ENCODE measurements around the gene EGFL7. TPM values are rescaled to one million over a fixed set of nuclear protein-coding genes. Genes with fewer than 3 reads are reported as not detected.

The EGFL7 gene
- total RNA-seq, 1 experiment from 2014 or later, result 53.1 TPM

DNA sequence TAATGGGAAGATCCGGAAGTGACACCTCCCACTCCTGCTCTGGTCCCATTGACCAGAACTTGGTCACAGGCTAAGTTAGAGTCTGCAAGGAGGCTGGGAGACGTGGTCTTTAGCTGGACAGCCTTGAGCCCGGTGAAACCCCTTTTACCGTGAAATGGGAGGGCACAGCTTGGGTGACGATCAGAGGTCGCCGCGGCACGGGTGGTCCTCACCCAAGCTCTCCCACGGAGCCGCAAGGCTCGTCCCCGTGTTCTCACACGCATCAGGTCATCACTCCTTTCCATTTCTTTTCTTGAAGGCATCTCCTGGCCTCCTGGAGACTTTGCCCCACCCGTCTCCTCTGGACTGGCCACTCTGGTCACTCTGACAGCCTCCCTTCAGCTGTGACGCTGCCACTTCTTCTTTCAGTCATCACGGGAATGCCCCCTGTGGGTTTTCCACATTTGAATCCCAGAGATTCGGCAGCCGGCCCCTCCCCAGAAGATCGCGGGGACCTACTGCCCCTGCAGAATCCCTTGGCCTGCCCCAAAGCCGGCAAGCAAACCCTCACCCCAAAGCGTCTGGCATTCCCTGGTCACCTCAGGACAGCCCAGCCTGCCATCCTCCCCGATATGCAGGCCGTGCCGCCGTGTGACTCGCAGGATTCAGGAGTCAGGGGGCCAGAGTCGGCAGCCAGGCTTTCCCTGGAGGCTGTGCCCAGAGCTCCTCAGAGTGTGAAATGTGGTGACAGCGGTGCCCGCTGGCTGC, 18.9 kb upstream of the EGFL7 start:
- no TSS peak for BruUV-seq (replicated peaks)
- no peaks in the 10 kb centered on the region for H3K36me3 ChIP-seq (ENCODE audit: low read depth)
- no peaks in the 10 kb centered on the region for H3K79me2 ChIP-seq (ENCODE audit: low read depth)
- intact Hi-C loops (cut with micrococcal nuclease; ENCODE audit: unreplicated experiment), result loop anchor here (2.0 kb wide), 1 partner anchor 51 kb away; no protein-coding TSS in a partner anchor
- no peaks in the 10 kb centered on the region for H3K27me3 ChIP-seq (ENCODE audit: insufficient read depth, low read depth)
- H3K4me1 ChIP-seq (replicated peaks; ENCODE audit: insufficient read depth), result peaks cover 16% of the 10 kb centered on the region
- no peaks in the 10 kb centered on the region for H4K20me1 ChIP-seq (ENCODE audit: insufficient read depth)
- peak overlapping the region; percentile 62; the same call in 1 of the 2 replicates for H2AFZ ChIP-seq
- 0 out of 2 replicates have a peak, but pooled peaks cover 5% of the 10 kb centered on the region for H3F3A ChIP-seq (ENCODE audit: insufficient read depth, low read depth)
- H3K27ac ChIP-seq, result no peak overlapping the region
- peak overlapping the region; percentile 85 for H3K4me2 ChIP-seq
- TF ChIP-seq, protein P1, sequence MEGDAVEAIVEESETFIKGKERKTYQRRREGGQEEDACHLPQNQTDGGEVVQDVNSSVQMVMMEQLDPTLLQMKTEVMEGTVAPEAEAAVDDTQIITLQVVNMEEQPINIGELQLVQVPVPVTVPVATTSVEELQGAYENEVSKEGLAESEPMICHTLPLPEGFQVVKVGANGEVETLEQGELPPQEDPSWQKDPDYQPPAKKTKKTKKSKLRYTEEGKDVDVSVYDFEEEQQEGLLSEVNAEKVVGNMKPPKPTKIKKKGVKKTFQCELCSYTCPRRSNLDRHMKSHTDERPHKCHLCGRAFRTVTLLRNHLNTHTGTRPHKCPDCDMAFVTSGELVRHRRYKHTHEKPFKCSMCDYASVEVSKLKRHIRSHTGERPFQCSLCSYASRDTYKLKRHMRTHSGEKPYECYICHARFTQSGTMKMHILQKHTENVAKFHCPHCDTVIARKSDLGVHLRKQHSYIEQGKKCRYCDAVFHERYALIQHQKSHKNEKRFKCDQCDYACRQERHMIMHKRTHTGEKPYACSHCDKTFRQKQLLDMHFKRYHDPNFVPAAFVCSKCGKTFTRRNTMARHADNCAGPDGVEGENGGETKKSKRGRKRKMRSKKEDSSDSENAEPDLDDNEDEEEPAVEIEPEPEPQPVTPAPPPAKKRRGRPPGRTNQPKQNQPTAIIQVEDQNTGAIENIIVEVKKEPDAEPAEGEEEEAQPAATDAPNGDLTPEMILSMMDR (conservative IDR thresholded peaks at IDR 0.05), result no peak
- no peak for TF ChIP-seq EZH2 (IDR thresholded peaks at IDR 0.05; ENCODE audit: low read depth)
- DNase-seq, result no peak
- H3K9me2 ChIP-seq (ENCODE audit: insufficient read depth), result no peaks in the 10 kb centered on the region
- POLR2A ChIA-PET (ENCODE audit: unreplicated experiment), result interaction anchor here (0.6 kb wide), 1 partner anchor 84 kb away, joined by 3 read pairs; no protein-coding TSS in a partner anchor
- peak overlapping the region; percentile 44; the same call in 1 of the 2 replicates for H3K4me3 ChIP-seq
- CTCF ChIA-PET, result interaction anchor here (0.7 kb wide), 2 partner anchors 222 to 320 kb away, joined by 3 to 9 read pairs; no protein-coding TSS in a partner anchor
- no peaks in the 10 kb centered on the region for H3K9me3 ChIP-seq (ENCODE audit: insufficient read depth, low read depth)

DNA sequence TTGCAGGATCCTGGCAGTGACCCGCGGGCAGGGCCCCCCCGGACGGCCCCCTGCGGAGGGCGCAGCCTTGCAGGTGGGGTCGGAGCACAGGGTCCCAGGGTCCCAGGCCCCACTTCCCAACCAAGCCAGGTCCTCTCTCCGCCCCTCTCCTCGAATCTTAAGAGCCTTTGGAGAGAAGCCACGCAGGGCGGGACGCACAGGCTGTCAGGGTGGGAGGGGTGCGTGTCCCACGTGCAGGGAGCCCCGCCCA, 18.4 kb upstream of the EGFL7 start:
- intact Hi-C loops (cut with micrococcal nuclease; ENCODE audit: unreplicated experiment), result loop anchor here (2.0 kb wide), 1 partner anchor 51 kb away; no protein-coding TSS in a partner anchor
- H2AFZ ChIP-seq, result peak overlapping the region; percentile 62; the same call in 1 of the 2 replicates
- no peaks in the 10 kb centered on the region for H3K27me3 ChIP-seq (ENCODE audit: insufficient read depth, low read depth)
- no peak for DNase-seq
- TF ChIP-seq, protein P1 (conservative IDR thresholded peaks at IDR 0.05), result no peak
- no peak for TF ChIP-seq EZH2 (IDR thresholded peaks at IDR 0.05; ENCODE audit: low read depth)
- ChIA-PET POLR2A (ENCODE audit: unreplicated experiment) (interaction anchor here (0.6 kb wide), 1 partner anchor 84 kb away, joined by 3 read pairs; no protein-coding TSS in a partner anchor), CTCF (interaction anchor here (0.7 kb wide), 1 partner anchor 223 kb away, joined by 3 read pairs; no protein-coding TSS in a partner anchor)
- 0 out of 2 replicates have a peak, but pooled peaks cover 5% of the 10 kb centered on the region for H3F3A ChIP-seq (ENCODE audit: insufficient read depth, low read depth)
- no peaks in the 10 kb centered on the region for H3K79me2 ChIP-seq (ENCODE audit: low read depth)
- peak overlapping the region; percentile 85 for H3K4me2 ChIP-seq
- peak overlapping the region; percentile 44; the same call in 1 of the 2 replicates for H3K4me3 ChIP-seq
- BruUV-seq (replicated peaks), result no TSS peak
- no peaks in the 10 kb centered on the region for H4K20me1 ChIP-seq (ENCODE audit: insufficient read depth)
- no peaks in the 10 kb centered on the region for H3K9me2 ChIP-seq (ENCODE audit: insufficient read depth)
- H3K9me3 ChIP-seq (ENCODE audit: insufficient read depth, low read depth), result no peaks in the 10 kb centered on the region
- H3K4me1 ChIP-seq (replicated peaks; ENCODE audit: insufficient read depth), result peaks cover 16% of the 10 kb centered on the region
- H3K36me3 ChIP-seq (ENCODE audit: low read depth), result no peaks in the 10 kb centered on the region
- H3K27ac ChIP-seq, result no peak overlapping the region

DNA sequence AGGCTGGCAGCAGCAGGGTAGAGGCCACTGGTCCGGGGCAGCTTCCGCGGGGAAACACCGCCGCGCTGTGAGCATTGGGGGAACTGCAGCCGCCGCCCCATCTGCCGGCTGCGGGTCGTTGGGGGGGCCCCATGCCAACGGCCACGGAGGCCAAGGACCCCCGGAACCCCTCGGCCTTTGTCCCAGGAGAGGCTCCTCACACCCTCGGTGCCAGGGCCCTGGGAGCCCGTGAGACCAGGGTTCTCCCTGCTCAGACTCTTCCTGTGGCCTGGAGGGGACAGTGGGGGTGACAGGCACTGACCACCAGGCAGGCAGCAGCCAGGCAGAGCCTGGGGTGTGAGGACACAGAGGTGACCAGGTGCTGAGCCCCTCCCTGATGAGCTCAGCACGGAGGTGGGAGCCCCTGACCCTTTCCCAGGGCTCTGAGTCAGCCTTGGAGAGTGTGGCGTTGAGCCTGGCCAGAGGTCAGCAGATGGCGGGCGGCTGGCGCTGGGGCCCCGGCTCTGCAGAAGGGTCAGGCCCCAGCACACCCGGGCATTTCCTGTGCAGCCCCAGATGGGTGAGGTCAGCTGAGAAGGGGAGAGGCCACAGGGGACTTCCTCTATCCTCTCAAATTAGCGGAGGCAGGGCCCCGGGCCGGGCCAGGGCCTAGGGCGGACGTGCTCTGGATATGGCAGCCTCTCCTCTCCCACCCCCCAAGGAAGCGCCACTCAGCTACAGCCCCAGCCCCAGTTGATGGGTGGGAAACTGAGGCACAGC, 17.9 kb upstream of the EGFL7 start:
- H3F3A ChIP-seq (ENCODE audit: insufficient read depth, low read depth), result 0 out of 2 replicates have a peak, but pooled peaks cover 5% of the 10 kb centered on the region
- no peaks in the 10 kb centered on the region for H3K36me3 ChIP-seq (ENCODE audit: low read depth)
- intact Hi-C loops (cut with micrococcal nuclease; ENCODE audit: unreplicated experiment), result loop anchor here (2.0 kb wide), 1 partner anchor 50 kb away; no protein-coding TSS in a partner anchor
- H3K79me2 ChIP-seq (ENCODE audit: low read depth), result no peaks in the 10 kb centered on the region
- H3K9me3 ChIP-seq (ENCODE audit: insufficient read depth, low read depth), result no peaks in the 10 kb centered on the region
- BruUV-seq (replicated peaks), result no TSS peak
- H4K20me1 ChIP-seq (ENCODE audit: insufficient read depth), result no peaks in the 10 kb centered on the region
- no peaks in the 10 kb centered on the region for H3K27me3 ChIP-seq (ENCODE audit: insufficient read depth, low read depth)
- peak overlapping the region; percentile 85 for H3K4me2 ChIP-seq
- ChIA-PET POLR2A (ENCODE audit: unreplicated experiment) (no interaction called here), CTCF (interaction anchor here (0.6 kb wide), 1 partner anchor 333 kb away, joined by 7 read pairs; no protein-coding TSS in a partner anchor)
- no peak overlapping the region for H3K27ac ChIP-seq
- H2AFZ ChIP-seq, result peak overlapping the region; percentile 62
- no peak for TF ChIP-seq EZH2 (IDR thresholded peaks at IDR 0.05; ENCODE audit: low read depth)
- TF ChIP-seq, protein P1 (conservative IDR thresholded peaks at IDR 0.05), result peak; percentile 95
- peak overlapping the region; percentile 44; the same call in 1 of the 2 replicates for H3K4me3 ChIP-seq
- H3K9me2 ChIP-seq (ENCODE audit: insufficient read depth), result no peaks in the 10 kb centered on the region
- DNase-seq, result peak; percentile 65 to 86
- peaks cover 16% of the 10 kb centered on the region for H3K4me1 ChIP-seq (replicated peaks; ENCODE audit: insufficient read depth)
